OCI-LY3 (cell line): ENCODE measurements around the gene CCNQ.

Source experiments
- H2AFZ ChIP-seq: fragments of 200-600, 300-600 bp; shearing (Covaris generic); 2 replicates; pipeline ENCODE4 v1.6.0; 2014; ENCODE audit warnings: antibody characterized with exemption, low read depth, low read length
- H3K27ac ChIP-seq: fragments of 200-600, 300-600 bp; sonication (generic); 2 replicates; pipeline ENCODE4 v1.5.1; 2014; ENCODE audit warnings: mild to moderate bottlenecking, low read length, moderate library complexity, mixed read lengths
- H3K27me3 ChIP-seq: fragments of 200-600, 300-600 bp; sonication (generic); 2 replicates; pipeline ENCODE4 v1.6.1; 2014; ENCODE audit warnings: low read depth, low read length, mixed read lengths
- H3K36me3 ChIP-seq: fragments of 200-600, 300-600 bp; sonication (generic); replicated peaks from 2 replicates; pipeline ENCODE3; 2014; ENCODE audit warnings: low read depth, low read length, mixed read lengths
- H3K4me1 ChIP-seq: fragments of 300-600, 200-600 bp; sonication (generic); 2 replicates; pipeline ENCODE4 v1.6.1; 2014; ENCODE audit warnings: low read length, mixed read lengths
- H3K4me2 ChIP-seq: fragments of 200-600, 300-600 bp; sonication (generic); 2 replicates; pipeline ENCODE4 v1.6.1; 2014; ENCODE audit warnings: low read length, mixed read lengths
- H3K4me3 ChIP-seq: fragments of 300-600, 200-600 bp; sonication (generic); 2 replicates; pipeline ENCODE4 v1.5.1; 2014; ENCODE audit warnings: antibody characterized with exemption, mild to moderate bottlenecking, low read length, moderate library complexity
- H3K79me2 ChIP-seq: fragments of 300-600, 200-600 bp; shearing (Covaris generic); 2 replicates; pipeline ENCODE4 v1.6.1; 2014; ENCODE audit warnings: mild to moderate bottlenecking, low read length, mixed read lengths
- H3K9ac ChIP-seq: fragments of 300-600, 200-600 bp; shearing (Covaris generic); 2 replicates; pipeline ENCODE4 v1.6.0; 2014; ENCODE audit warnings: mild to moderate bottlenecking, low read length, moderate library complexity
- H3K9me3 ChIP-seq: fragments of 200-600, 300-600 bp; shearing (Covaris generic); 2 replicates; pipeline ENCODE4 v1.6.1; 2014; ENCODE audit warnings: low read length, mixed read lengths; ENCODE audit not compliant: insufficient read depth
- H4K20me1 ChIP-seq: fragments of 200-600, 300-600 bp; sonication (generic); 2 replicates; pipeline ENCODE4 v1.6.1; 2016; ENCODE audit warnings: low read length, mixed read lengths; ENCODE audit not compliant: insufficient read depth
- CTCF ChIP-seq: fragments of 200-600, 300-600 bp; sonication (generic); IDR thresholded peaks from 2 replicates; pipeline ENCODE4 v1.5.1; 2014; ENCODE audit warnings: antibody characterized with exemption, low read length, low read depth
- EZH2phosphoT487 ChIP-seq: fragments of 200-600 bp; shearing (Covaris generic); IDR thresholded peaks from 2 replicates; pipeline ENCODE4 v1.6.1; 2018; ENCODE audit warnings: antibody characterized with exemption, mixed run types, low read depth

The CCNQ gene

GRCh38 chrX:153640736-153641575 lies 42.0 kb upstream of the CCNQ start:
- H3K9me3 ChIP-seq, result no peaks in the 10 kb centered on the region
- no peaks in the 10 kb centered on the region for H3K79me2 ChIP-seq
- no peak overlapping the region for H3K9ac ChIP-seq
- TF ChIP-seq EZH2phosphoT487, result no peak
- no peak overlapping the region for H3K27ac ChIP-seq
- no peak overlapping the region for H3K4me3 ChIP-seq
- peaks cover 4% of the 10 kb centered on the region; the same call in 1 of the 2 replicates for H3K27me3 ChIP-seq
- H3K36me3 ChIP-seq, result no peaks in the 10 kb centered on the region
- peak overlapping the region; percentile 65; the same call in 1 of the 2 replicates for H2AFZ ChIP-seq
- H3K4me1 ChIP-seq, result peaks cover 15% of the 10 kb centered on the region; the same call in 1 of the 2 replicates
- H4K20me1 ChIP-seq, result no peaks in the 10 kb centered on the region
- peak overlapping the region; percentile 22; the same call in 1 of the 2 replicates for H3K4me2 ChIP-seq

- H3K9me3 ChIP-seq, result no peaks in the 10 kb centered on the region
- TF ChIP-seq CTCF, result no peak
- no peak for TF ChIP-seq EZH2phosphoT487
- no peaks in the 10 kb centered on the region for H3K79me2 ChIP-seq
- no peak overlapping the region for H3K9ac ChIP-seq
- no peak overlapping the region for H3K4me3 ChIP-seq
- no peak overlapping the region for H3K4me2 ChIP-seq
- H3K4me1 ChIP-seq, result peaks cover 16% of the 10 kb centered on the region; the same call in 1 of the 2 replicates
- H3K27me3 ChIP-seq, result peaks cover 4% of the 10 kb centered on the region; the same call in 1 of the 2 replicates
- H3K27ac ChIP-seq, result no peak overlapping the region
- H2AFZ ChIP-seq, result no peak overlapping the region
- no peaks in the 10 kb centered on the region for H4K20me1 ChIP-seq
- H3K36me3 ChIP-seq, result no peaks in the 10 kb centered on the region
Observed at GRCh38 chrX:153640045-153640686, 41.2 kb upstream of the CCNQ start.

GRCh38 chrX:153639177-153640044 lies 40.5 kb upstream of the CCNQ start:
- no peaks in the 10 kb centered on the region for H4K20me1 ChIP-seq
- H3K79me2 ChIP-seq, result no peaks in the 10 kb centered on the region
- TF ChIP-seq EZH2phosphoT487 (no peak), CTCF (no peak)
- H3K9ac ChIP-seq, result no peak overlapping the region
- H2AFZ ChIP-seq, result no peak overlapping the region
- no peaks in the 10 kb centered on the region for H3K36me3 ChIP-seq
- H3K4me3 ChIP-seq, result no peak overlapping the region
- H3K27ac ChIP-seq, result no peak overlapping the region
- peaks cover 16% of the 10 kb centered on the region; the same call in 1 of the 2 replicates for H3K4me1 ChIP-seq
- no peaks in the 10 kb centered on the region for H3K9me3 ChIP-seq
- no peak overlapping the region for H3K4me2 ChIP-seq
- peaks cover 4% of the 10 kb centered on the region; the same call in 1 of the 2 replicates for H3K27me3 ChIP-seq

- Histone ChIP-seq H3K36me3 (no peaks in the 10 kb centered on the region), H3K4me2 (no peak overlapping the region), H3K4me3 (no peak overlapping the region), H4K20me1 (no peaks in the 10 kb centered on the region), H3K9me3 (no peaks in the 10 kb centered on the region), H3K9ac (no peak overlapping the region), H2AFZ (no peak overlapping the region), H3K27ac (no peak overlapping the region), H3K79me2 (no peaks in the 10 kb centered on the region), H3K4me1 (peaks cover 16% of the 10 kb centered on the region; the same call in 1 of the 2 replicates), H3K27me3 (peaks cover 4% of the 10 kb centered on the region; the same call in 1 of the 2 replicates)
- TF ChIP-seq CTCF (no peak), EZH2phosphoT487 (no peak)
Observed at GRCh38 chrX:153638436-153639176, 39.7 kb upstream of the CCNQ start.
